HepG2 (cell line): ENCODE results near the gene TNFRSF25. TPM values are rescaled to one million over a fixed set of nuclear protein-coding genes. Genes with fewer than 3 reads are reported as not detected.

Experiments used
- ARNT ChIP-seq: fragments of 450-650 bp; IDR thresholded peaks from 2 replicates; pipeline ENCODE4 v1.6.1; 2017
- CEBPG ChIP-seq: IDR thresholded peaks from 2 replicates; pipeline ENCODE4 v1.6.1; 2016
- ELF3 ChIP-seq: IDR thresholded peaks from 2 replicates; pipeline ENCODE4 v1.6.1; 2016; ENCODE audit warnings: missing genetic modification reagents, missing compliant biosample characterization
- HDAC2 ChIP-seq: sonication (generic); formaldehyde crosslinking; IDR thresholded peaks from 2 replicates; pipeline ENCODE4 v1.4.0; 2020; ENCODE audit warnings: missing genetic modification reagents
- HMG20A ChIP-seq: IDR thresholded peaks from 2 replicates; pipeline ENCODE4 v1.6.1; 2016; ENCODE audit warnings: borderline replicate concordance
- MAFK ChIP-seq, 2 experiments: IDR thresholded peaks in 1 of 2; conservative IDR thresholded peaks in 1 of 2; 2 replicates each; pipeline ENCODE4 v1.6.1; 2011; ENCODE audit warnings: improper control_type of control experiment in 2 of 2, low read length in 2 of 2
- NCOA2 ChIP-seq: sonication (generic); formaldehyde crosslinking; IDR thresholded peaks from 2 replicates; pipeline ENCODE4 v1.8.0; 2022; ENCODE audit warnings: inconsistent platforms
- PHF21A ChIP-seq: sonication (generic); formaldehyde crosslinking; IDR thresholded peaks from 2 replicates; pipeline ENCODE4 v1.5.0; 2020; ENCODE audit warnings: mild to moderate bottlenecking, missing genetic modification reagents
- POLR2AphosphoS2 ChIP-seq: IDR thresholded peaks from 2 replicates; pipeline ENCODE4 v1.6.1; 2011; ENCODE audit warnings: low read depth, low read length, improper control_type of control experiment
- RARA ChIP-seq: IDR thresholded peaks from 2 replicates; pipeline ENCODE4 v1.6.1; 2016; ENCODE audit warnings: missing genetic modification reagents, missing compliant biosample characterization
- RCOR2 ChIP-seq: IDR thresholded peaks from 2 replicates; pipeline ENCODE4 v1.6.1; 2016; ENCODE audit warnings: missing biosample characterization, missing genetic modification reagents
- REXO4 ChIP-seq: sonication (generic); formaldehyde crosslinking; IDR thresholded peaks from 2 replicates; pipeline ENCODE4 v1.8.0; 2022; ENCODE audit warnings: missing genetic modification reagents, mild to moderate bottlenecking, borderline replicate concordance
- SAP130 ChIP-seq: IDR thresholded peaks from 2 replicates; pipeline ENCODE4 v1.6.1; 2016; ENCODE audit warnings: low read depth
- ZFP90 ChIP-seq: sonication (generic); formaldehyde crosslinking; IDR thresholded peaks from 2 replicates; pipeline ENCODE4 v1.8.0; 2022; ENCODE audit warnings: missing genetic modification reagents, mild to moderate bottlenecking, inconsistent platforms, borderline replicate concordance
- ZNF335 ChIP-seq: sonication (generic); formaldehyde crosslinking; IDR thresholded peaks from 2 replicates; pipeline ENCODE4 v1.4.0; 2020; ENCODE audit warnings: missing genetic modification reagents
- polyA plus RNA-seq, 8 experiments: library from polyadenylated mRNA; depleted of rRNA in 3 of 8; stranded (reverse) in 7 of 8; unstranded in 1 of 8; fragments of >200 nt; fragmentation: Illumina TruSeq in 4 of 8; extraction: Trizol in 4 of 8; gene quantifications; 2 replicates each; pipeline versions ENCODE4 v1.2.1 to v1.2.3, GENCODE V29; 2011 to 2016; ENCODE audit warnings: low read depth in 4 of 8, missing spikeins in 1 of 8, mixed read lengths in 1 of 8; ENCODE audit not compliant: insufficient read depth in 1 of 8
- total RNA-seq, 5 experiments: library from RNA; depleted of rRNA; stranded (reverse); fragments of >200 nt; fragmentation: Illumina TruSeq; extraction: Trizol; gene quantifications; 2 replicates each; pipeline ENCODE4 v1.2.3, GENCODE V29; 2016; ENCODE audit warnings: low read depth in 1 of 5
- TF ChIP-seq, protein P1 (sequence below): IDR thresholded peaks from 2 replicates; pipeline ENCODE4 v1.6.1; 2012; ENCODE audit warnings: low read depth, low read length, improper control_type of control experiment
- TF ChIP-seq, protein P2 (sequence below): IDR thresholded peaks from 2 replicates; pipeline ENCODE4 v1.6.1; 2016; ENCODE audit warnings: mild to moderate bottlenecking
- TF ChIP-seq, protein P3 (sequence below), 2 experiments: fragments of 450-650 bp in 1 of 2; sonication (generic) in 1 of 2; formaldehyde crosslinking; IDR thresholded peaks; 2 replicates each; pipeline versions ENCODE4 v1.5.0 to v1.8.0; 2020 to 2022; ENCODE audit warnings: mild to moderate bottlenecking in 1 of 2, missing genetic modification reagents in 1 of 2
- TF ChIP-seq, protein P4 (sequence below): sonication (generic); formaldehyde crosslinking; IDR thresholded peaks from 2 replicates; pipeline ENCODE4 v1.4.0; 2020; ENCODE audit warnings: missing genetic modification reagents
- TF ChIP-seq, protein P5 (sequence below): IDR thresholded peaks from 2 replicates; pipeline ENCODE4 v1.4.0; 2020; ENCODE audit warnings: mild to moderate bottlenecking, missing genetic modification reagents
- TF ChIP-seq, protein P6 (sequence below): sonication (generic); formaldehyde crosslinking; IDR thresholded peaks from 2 replicates; pipeline ENCODE4 v1.4.0; 2020; ENCODE audit warnings: missing genetic modification reagents

Gene TNFRSF25
- total and polyA plus RNA-seq, 2 of the 13 experiments (the other 11 are each of a cell fraction or from before 2014, with no cell fraction given) = 1.4 to 1.5 TPM

DNA sequence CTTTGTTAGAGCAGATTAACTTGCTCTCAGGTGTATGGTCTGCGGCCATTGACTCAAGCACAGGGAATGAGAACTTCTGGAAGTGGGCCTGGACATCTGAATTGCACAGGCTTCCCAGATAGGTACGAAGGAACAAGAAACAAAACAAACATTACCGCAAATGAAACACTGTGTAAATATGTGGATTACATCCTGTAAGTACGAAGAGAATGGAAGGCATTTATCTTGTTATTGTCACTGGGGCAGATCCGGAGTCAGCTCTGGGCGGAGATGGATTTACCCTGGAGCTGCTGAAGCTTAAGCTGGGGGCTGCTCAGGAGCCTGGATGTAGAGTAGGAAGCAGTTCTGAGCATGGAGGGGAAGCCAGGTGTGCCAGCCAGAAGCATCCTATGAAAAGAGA, 53.1 kb downstream of the TNFRSF25 start (continued):
- TF ChIP-seq ZFP90 (CRISPR knock-in tag) (no peak), MAFK (conservative IDR thresholded peaks at IDR 0.05 in 1 of 2, IDR thresholded peaks at IDR 0.05 in 1 of 2; ENCODE audit: low read length in 2 of 2) (no peak), HDAC2 (CRISPR knock-in tag) (0 out of 2 replicates have a peak, but pooled peaks have one; percentile 36), ARNT (no peak), HMG20A (peak; percentile 75; the same call in 1 of the 2 replicates), ELF3 (peak; percentile 60; the same call in 1 of the 2 replicates), RARA (CRISPR knock-in tag) (peak; percentile 39), NCOA2 (0 out of 2 replicates have a peak, but pooled peaks have one; percentile 25), REXO4 (CRISPR knock-in tag) (no peak), PHF21A (CRISPR knock-in tag) (no peak), CEBPG (peak; percentile 50; the same call in 1 of the 2 replicates), ZNF335 (no peak), POLR2AphosphoS2 (no peak), SAP130 (CRISPR knock-in tag) (peak; percentile 63), RCOR2 (0 out of 2 replicates have a peak, but pooled peaks have one; percentile 25)
- TF ChIP-seq, protein P1, sequence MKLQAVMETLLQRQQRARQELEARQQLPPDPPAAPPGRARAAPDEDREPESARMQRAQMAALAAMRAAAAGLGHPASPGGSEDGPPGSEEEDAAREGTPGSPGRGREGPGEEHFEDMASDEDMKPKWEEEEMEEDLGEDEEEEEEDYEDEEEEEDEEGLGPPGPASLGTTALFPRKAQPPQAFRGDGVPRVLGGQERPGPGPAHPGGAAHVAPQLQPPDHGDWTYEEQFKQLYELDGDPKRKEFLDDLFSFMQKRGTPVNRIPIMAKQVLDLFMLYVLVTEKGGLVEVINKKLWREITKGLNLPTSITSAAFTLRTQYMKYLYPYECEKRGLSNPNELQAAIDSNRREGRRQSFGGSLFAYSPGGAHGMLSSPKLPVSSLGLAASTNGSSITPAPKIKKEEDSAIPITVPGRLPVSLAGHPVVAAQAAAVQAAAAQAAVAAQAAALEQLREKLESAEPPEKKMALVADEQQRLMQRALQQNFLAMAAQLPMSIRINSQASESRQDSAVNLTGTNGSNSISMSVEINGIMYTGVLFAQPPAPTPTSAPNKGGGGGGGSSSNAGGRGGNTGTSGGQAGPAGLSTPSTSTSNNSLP = 0 out of 2 replicates have a peak, but pooled peaks have one; percentile 26
- TF ChIP-seq, protein P2, sequence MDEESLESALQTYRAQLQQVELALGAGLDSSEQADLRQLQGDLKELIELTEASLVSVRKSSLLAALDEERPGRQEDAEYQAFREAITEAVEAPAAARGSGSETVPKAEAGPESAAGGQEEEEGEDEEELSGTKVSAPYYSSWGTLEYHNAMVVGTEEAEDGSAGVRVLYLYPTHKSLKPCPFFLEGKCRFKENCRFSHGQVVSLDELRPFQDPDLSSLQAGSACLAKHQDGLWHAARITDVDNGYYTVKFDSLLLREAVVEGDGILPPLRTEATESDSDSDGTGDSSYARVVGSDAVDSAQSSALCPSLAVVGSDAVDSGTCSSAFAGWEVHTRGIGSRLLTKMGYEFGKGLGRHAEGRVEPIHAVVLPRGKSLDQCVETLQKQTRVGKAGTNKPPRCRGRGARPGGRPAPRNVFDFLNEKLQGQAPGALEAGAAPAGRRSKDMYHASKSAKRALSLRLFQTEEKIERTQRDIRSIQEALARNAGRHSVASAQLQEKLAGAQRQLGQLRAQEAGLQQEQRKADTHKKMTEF (CRISPR knock-in tag) = 0 out of 2 replicates have a peak, but pooled peaks have one; percentile 16
- TF ChIP-seq, protein P3, sequence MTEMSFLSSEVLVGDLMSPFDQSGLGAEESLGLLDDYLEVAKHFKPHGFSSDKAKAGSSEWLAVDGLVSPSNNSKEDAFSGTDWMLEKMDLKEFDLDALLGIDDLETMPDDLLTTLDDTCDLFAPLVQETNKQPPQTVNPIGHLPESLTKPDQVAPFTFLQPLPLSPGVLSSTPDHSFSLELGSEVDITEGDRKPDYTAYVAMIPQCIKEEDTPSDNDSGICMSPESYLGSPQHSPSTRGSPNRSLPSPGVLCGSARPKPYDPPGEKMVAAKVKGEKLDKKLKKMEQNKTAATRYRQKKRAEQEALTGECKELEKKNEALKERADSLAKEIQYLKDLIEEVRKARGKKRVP (CRISPR knock-in tag; IDR thresholded peaks at IDR 0.05) = peak in 1 of 2 experiments; percentile 56; a peak in 1 of 4 replicates
- TF ChIP-seq, protein P4, sequence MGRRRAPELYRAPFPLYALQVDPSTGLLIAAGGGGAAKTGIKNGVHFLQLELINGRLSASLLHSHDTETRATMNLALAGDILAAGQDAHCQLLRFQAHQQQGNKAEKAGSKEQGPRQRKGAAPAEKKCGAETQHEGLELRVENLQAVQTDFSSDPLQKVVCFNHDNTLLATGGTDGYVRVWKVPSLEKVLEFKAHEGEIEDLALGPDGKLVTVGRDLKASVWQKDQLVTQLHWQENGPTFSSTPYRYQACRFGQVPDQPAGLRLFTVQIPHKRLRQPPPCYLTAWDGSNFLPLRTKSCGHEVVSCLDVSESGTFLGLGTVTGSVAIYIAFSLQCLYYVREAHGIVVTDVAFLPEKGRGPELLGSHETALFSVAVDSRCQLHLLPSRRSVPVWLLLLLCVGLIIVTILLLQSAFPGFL = no peak
- TF ChIP-seq, protein P5, sequence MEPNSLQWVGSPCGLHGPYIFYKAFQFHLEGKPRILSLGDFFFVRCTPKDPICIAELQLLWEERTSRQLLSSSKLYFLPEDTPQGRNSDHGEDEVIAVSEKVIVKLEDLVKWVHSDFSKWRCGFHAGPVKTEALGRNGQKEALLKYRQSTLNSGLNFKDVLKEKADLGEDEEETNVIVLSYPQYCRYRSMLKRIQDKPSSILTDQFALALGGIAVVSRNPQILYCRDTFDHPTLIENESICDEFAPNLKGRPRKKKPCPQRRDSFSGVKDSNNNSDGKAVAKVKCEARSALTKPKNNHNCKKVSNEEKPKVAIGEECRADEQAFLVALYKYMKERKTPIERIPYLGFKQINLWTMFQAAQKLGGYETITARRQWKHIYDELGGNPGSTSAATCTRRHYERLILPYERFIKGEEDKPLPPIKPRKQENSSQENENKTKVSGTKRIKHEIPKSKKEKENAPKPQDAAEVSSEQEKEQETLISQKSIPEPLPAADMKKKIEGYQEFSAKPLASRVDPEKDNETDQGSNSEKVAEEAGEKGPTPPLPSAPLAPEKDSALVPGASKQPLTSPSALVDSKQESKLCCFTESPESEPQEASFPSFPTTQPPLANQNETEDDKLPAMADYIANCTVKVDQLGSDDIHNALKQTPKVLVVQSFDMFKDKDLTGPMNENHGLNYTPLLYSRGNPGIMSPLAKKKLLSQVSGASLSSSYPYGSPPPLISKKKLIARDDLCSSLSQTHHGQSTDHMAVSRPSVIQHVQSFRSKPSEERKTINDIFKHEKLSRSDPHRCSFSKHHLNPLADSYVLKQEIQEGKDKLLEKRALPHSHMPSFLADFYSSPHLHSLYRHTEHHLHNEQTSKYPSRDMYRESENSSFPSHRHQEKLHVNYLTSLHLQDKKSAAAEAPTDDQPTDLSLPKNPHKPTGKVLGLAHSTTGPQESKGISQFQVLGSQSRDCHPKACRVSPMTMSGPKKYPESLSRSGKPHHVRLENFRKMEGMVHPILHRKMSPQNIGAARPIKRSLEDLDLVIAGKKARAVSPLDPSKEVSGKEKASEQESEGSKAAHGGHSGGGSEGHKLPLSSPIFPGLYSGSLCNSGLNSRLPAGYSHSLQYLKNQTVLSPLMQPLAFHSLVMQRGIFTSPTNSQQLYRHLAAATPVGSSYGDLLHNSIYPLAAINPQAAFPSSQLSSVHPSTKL = peak; percentile 79
- TF ChIP-seq, protein P6, sequence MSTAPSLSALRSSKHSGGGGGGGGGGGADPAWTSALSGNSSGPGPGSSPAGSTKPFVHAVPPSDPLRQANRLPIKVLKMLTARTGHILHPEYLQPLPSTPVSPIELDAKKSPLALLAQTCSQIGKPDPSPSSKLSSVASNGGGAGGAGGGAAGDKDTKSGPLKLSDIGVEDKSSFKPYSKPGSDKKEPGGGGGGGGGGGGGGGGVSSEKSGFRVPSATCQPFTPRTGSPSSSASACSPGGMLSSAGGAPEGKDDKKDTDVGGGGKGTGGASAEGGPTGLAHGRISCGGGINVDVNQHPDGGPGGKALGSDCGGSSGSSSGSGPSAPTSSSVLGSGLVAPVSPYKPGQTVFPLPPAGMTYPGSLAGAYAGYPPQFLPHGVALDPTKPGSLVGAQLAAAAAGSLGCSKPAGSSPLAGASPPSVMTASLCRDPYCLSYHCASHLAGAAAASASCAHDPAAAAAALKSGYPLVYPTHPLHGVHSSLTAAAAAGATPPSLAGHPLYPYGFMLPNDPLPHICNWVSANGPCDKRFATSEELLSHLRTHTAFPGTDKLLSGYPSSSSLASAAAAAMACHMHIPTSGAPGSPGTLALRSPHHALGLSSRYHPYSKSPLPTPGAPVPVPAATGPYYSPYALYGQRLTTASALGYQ (CRISPR knock-in tag) = no peak
